ENCODE results near the gene SIGLEC10.
"Not testable (repeated sequence)": the region's sequence is repeated elsewhere in the genome, so short reads cannot be mapped to it uniquely, and the experiment has no call there.

Gene SIGLEC10

GRCh38 chr19:51422053-51422448 lies 4.6 kb upstream of the SIGLEC10 start:
- ChIA-PET CTCF (interaction anchor here (0.5 to 1.3 kb wide), 15 partner anchors 19 to 829 kb away, joined by 3 to 6 read pairs (median 4); no protein-coding TSS in a partner anchor), POLR2A (ENCODE audit: low non-redundant PET) (no interaction called here)
- DNase-seq (ENCODE audit: low spot score) = peak; percentile 77
- no peak overlapping the region for H3K27ac ChIP-seq
- TF ChIP-seq, protein P1, sequence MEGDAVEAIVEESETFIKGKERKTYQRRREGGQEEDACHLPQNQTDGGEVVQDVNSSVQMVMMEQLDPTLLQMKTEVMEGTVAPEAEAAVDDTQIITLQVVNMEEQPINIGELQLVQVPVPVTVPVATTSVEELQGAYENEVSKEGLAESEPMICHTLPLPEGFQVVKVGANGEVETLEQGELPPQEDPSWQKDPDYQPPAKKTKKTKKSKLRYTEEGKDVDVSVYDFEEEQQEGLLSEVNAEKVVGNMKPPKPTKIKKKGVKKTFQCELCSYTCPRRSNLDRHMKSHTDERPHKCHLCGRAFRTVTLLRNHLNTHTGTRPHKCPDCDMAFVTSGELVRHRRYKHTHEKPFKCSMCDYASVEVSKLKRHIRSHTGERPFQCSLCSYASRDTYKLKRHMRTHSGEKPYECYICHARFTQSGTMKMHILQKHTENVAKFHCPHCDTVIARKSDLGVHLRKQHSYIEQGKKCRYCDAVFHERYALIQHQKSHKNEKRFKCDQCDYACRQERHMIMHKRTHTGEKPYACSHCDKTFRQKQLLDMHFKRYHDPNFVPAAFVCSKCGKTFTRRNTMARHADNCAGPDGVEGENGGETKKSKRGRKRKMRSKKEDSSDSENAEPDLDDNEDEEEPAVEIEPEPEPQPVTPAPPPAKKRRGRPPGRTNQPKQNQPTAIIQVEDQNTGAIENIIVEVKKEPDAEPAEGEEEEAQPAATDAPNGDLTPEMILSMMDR (conservative IDR thresholded peaks at IDR 0.05; ENCODE audit: low read depth) = peak; percentile 92

GRCh38 chr19:51421229-51422052 lies 4.0 kb upstream of the SIGLEC10 start:
- TF ChIP-seq, protein P1 (conservative IDR thresholded peaks at IDR 0.05; ENCODE audit: low read depth) = no peak
- ChIA-PET POLR2A (ENCODE audit: low non-redundant PET) (no interaction called here), CTCF (interaction anchor here (0.5 to 1.5 kb wide), 17 partner anchors 18 to 828 kb away, joined by 3 to 6 read pairs (median 4); no protein-coding TSS in a partner anchor)
- no peak for DNase-seq (ENCODE audit: low spot score)
- no peak overlapping the region for H3K27ac ChIP-seq

DNA sequence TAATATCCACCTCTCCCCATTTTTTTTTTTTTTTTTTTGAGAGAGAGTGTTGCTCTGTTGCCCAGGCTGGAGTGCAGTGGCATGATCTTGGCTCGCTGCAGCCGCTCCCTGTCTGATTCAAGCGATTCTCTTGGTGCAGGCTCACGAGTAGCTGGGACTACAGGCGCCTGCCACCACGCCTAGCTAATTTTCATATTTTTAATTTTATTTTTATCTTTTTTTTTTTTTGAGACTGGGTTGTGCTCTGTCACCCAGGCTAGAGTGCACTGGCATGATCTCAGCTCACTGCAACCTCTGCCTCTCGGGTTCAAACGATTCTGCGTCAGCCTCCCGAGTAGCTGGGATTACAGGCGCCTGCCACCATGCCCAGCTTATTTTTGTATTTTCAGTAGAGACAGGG lies 3.1 kb upstream of the SIGLEC10 start:
- H3K27ac ChIP-seq; POLR2A ChIA-PET (ENCODE audit: low non-redundant PET); DNase-seq (ENCODE audit: low spot score): not testable (repeated sequence)
- CTCF ChIA-PET = interaction anchor here (0.6 to 1.5 kb wide), 4 partner anchors 21 to 332 kb away, joined by 3 to 6 read pairs (median 4); no protein-coding TSS in a partner anchor

DNA sequence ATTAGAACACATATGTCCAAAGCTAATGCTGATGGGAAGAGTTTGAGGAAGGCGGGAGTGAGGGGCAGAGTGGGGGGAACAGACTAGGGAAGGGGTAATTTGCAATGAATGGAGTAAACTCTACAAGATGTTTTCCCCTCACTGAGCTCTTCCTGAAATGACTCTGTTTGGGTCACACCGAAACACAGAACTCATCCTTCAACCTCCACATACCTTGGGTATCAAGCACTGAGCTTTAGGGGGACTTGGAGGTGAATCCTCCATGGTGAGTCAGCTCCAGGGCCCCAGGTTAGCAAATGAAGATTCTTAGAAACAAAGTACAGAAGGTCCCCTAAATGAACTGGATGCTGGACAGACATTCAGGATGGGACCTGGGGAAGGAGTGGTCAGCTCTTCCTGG lies 1.3 kb upstream of the SIGLEC10 start:
- no peak overlapping the region for H3K27ac ChIP-seq
- DNase-seq (ENCODE audit: low spot score) = no peak
- ChIA-PET CTCF (interaction anchor here (0.8 to 1.7 kb wide), 2 partner anchors 54 to 238 kb away, joined by 3 to 5 read pairs; no protein-coding TSS in a partner anchor), POLR2A (ENCODE audit: low non-redundant PET) (no interaction called here)
- TF ChIP-seq, protein P1 (conservative IDR thresholded peaks at IDR 0.05; ENCODE audit: low read depth) = no peak

- CTCF ChIA-PET = interaction anchor here (0.7 to 1.7 kb wide), 2 partner anchors 24 to 55 kb away, joined by 3 to 5 read pairs; no protein-coding TSS in a partner anchor
- DNase-seq (ENCODE audit: low spot score) = no peak
- POLR2A ChIA-PET (ENCODE audit: low non-redundant PET) = no interaction called here
- H3K27ac ChIP-seq = no peak overlapping the region
- TF ChIP-seq, protein P1 (conservative IDR thresholded peaks at IDR 0.05; ENCODE audit: low read depth) = no peak
These were observed 342 bp upstream of the SIGLEC10 start for GRCh38 chr19:51417810-51418157.

- POLR2A ChIA-PET (ENCODE audit: low non-redundant PET); H3K27ac ChIP-seq; DNase-seq (ENCODE audit: low spot score); CTCF ChIA-PET: not testable (repeated sequence)
These were observed 1.0 kb downstream of the SIGLEC10 start for GRCh38 chr19:51416422-51416821.

GRCh38 chr19:51415187-51415586 lies 2.3 kb downstream of the SIGLEC10 start:
- no peak overlapping the region for H3K27ac ChIP-seq
- TF ChIP-seq, protein P1 (conservative IDR thresholded peaks at IDR 0.05; ENCODE audit: low read depth) = no peak
- no peak for DNase-seq (ENCODE audit: low spot score)
- ChIA-PET POLR2A (ENCODE audit: low non-redundant PET) (no interaction called here), CTCF (no interaction called here)
